Liver (tissue), 9 donors: ENCODE data around the gene TMEM260. TPM values are rescaled to one million over a fixed set of nuclear protein-coding genes. Genes with fewer than 3 reads are reported as not detected.

Source experiments
- DNase-seq: peaks from one replicate; pipeline ENCODE4 v3.0.0-alpha.2; 2017; ENCODE audit warnings: low spot score
- H3K27ac ChIP-seq, 2 donors: one replicate each; pipeline ENCODE4 v1.7.0; 2013; ENCODE audit warnings: inconsistent platforms in 2 of 2, low read length in 2 of 2, control low read depth in 1 of 2, low read depth in 1 of 2, mild to moderate bottlenecking in 1 of 2
- H3K27me3 ChIP-seq, 4 donors: one replicate each; pipeline versions ENCODE4 v1.6.1 to v1.7.0; 2013; ENCODE audit warnings: low read length in 3 of 4, inconsistent platforms in 1 of 4, mild to moderate bottlenecking in 1 of 4, moderate library complexity in 1 of 4; ENCODE audit not compliant: control insufficient read depth in 4 of 4, insufficient read depth in 4 of 4
- H3K36me3 ChIP-seq, 4 donors: one replicate each; pipeline versions ENCODE4 v1.6.1 to v1.7.0; 2013; ENCODE audit warnings: low read length in 3 of 4, mild to moderate bottlenecking in 3 of 4, low read depth in 1 of 4, moderate library complexity in 1 of 4; ENCODE audit not compliant: control insufficient read depth in 4 of 4, insufficient read depth in 3 of 4
- H3K4me1 ChIP-seq, 4 donors: one replicate each; pipeline versions ENCODE4 v1.6.1 to v1.7.0; 2013; ENCODE audit warnings: low read length in 3 of 4, mild to moderate bottlenecking in 3 of 4, moderate library complexity in 1 of 4; ENCODE audit not compliant: control insufficient read depth in 4 of 4, insufficient read depth in 4 of 4
- H3K4me3 ChIP-seq, 3 donors: one replicate each; pipeline versions ENCODE4 v1.6.1 to v1.7.0; 2013; ENCODE audit warnings: low read length in 3 of 3, control low read depth in 1 of 3, low read depth in 1 of 3, mild to moderate bottlenecking in 1 of 3
- H3K9ac ChIP-seq, 2 donors: one replicate each; pipeline ENCODE4 v1.7.0; 2013; ENCODE audit warnings: low read length in 2 of 2, mild to moderate bottlenecking in 2 of 2, moderate library complexity in 2 of 2, control low read depth in 1 of 2, low read depth in 1 of 2
- H3K9me3 ChIP-seq, 4 donors: one replicate each; pipeline versions ENCODE4 v1.6.1 to v1.7.0; 2013; ENCODE audit warnings: low read length in 3 of 4; ENCODE audit not compliant: control insufficient read depth in 4 of 4
- ATF3 ChIP-seq: IDR thresholded peaks from 2 replicates; pipeline ENCODE4 v1.6.1; 2016; ENCODE audit warnings: antibody characterized with exemption
- CTCF ChIP-seq: fragments of 150-350 bp; IDR thresholded peaks from 2 replicates; pipeline ENCODE4 v1.5.1; 2017; ENCODE audit warnings: improper control_type of control experiment, low read depth, low read length; ENCODE audit not compliant: missing input control
- EGR1 ChIP-seq, 2 donors: IDR thresholded peaks; 2 replicates each; pipeline ENCODE4 v1.6.1; 2016 to 2018; ENCODE audit warnings: antibody characterized with exemption in 2 of 2, low read depth in 2 of 2
- FOXA1 ChIP-seq: IDR thresholded peaks from 2 replicates; pipeline ENCODE4 v1.6.1; 2016; ENCODE audit warnings: antibody characterized with exemption
- FOXA2 ChIP-seq: IDR thresholded peaks from 2 replicates; pipeline ENCODE4 v1.6.1; 2016; ENCODE audit warnings: antibody characterized with exemption
- GABPA ChIP-seq, 2 donors: IDR thresholded peaks in 1 of 2; conservative IDR thresholded peaks in 1 of 2; 2 replicates each; pipeline ENCODE4 v1.6.1; 2016; ENCODE audit warnings: antibody characterized with exemption in 2 of 2, mild to moderate bottlenecking in 1 of 2, moderate library complexity in 1 of 2
- HNF4A ChIP-seq, 2 donors: conservative IDR thresholded peaks; 2 replicates each; pipeline ENCODE4 v1.6.1; 2016; ENCODE audit warnings: antibody characterized with exemption in 2 of 2, mild to moderate bottlenecking in 2 of 2
- HNF4G ChIP-seq: IDR thresholded peaks from 2 replicates; pipeline ENCODE4 v1.6.1; 2016; ENCODE audit warnings: antibody characterized with exemption
- JUND ChIP-seq, 2 donors: IDR thresholded peaks; 2 replicates each; pipeline ENCODE4 v1.6.1; 2016; ENCODE audit warnings: antibody characterized with exemption in 2 of 2
- MAX ChIP-seq: IDR thresholded peaks from 2 replicates; pipeline ENCODE4 v1.6.1; 2016; ENCODE audit warnings: antibody characterized with exemption
- NR2F2 ChIP-seq: IDR thresholded peaks from 2 replicates; pipeline ENCODE4 v1.6.1; 2016; ENCODE audit warnings: antibody characterized with exemption
- RXRA ChIP-seq, 2 donors: IDR thresholded peaks; 2 replicates each; pipeline ENCODE4 v1.6.1; 2017 to 2018; ENCODE audit warnings: antibody characterized with exemption in 2 of 2, mild to moderate bottlenecking in 1 of 2
- TAF1 ChIP-seq: conservative IDR thresholded peaks from 2 replicates; pipeline ENCODE4 v1.6.1; 2016; ENCODE audit warnings: antibody characterized with exemption, mild to moderate bottlenecking
- YY1 ChIP-seq: IDR thresholded peaks from 2 replicates; pipeline ENCODE4 v1.6.1; 2016; ENCODE audit warnings: antibody characterized with exemption, mild to moderate bottlenecking
- ZBTB33 ChIP-seq: IDR thresholded peaks from 2 replicates; pipeline ENCODE4 v1.6.1; 2016; ENCODE audit warnings: antibody characterized with exemption
- WGBS: extraction: QIAGEN DNeasy Blood & Tissue Kit; methylation state at CpG from one replicate; pipeline ENCODE4 v1.1.7; 2013; 5-methylcytosine and 5-hydroxymethylcytosine counted together
- polyA plus RNA-seq, 2 donors: library from polyadenylated mRNA; stranded (reverse) in 1 of 2; unstranded in 1 of 2; fragments of 200-250 nt in 1 of 2; fragments of >200 nt in 1 of 2; fragmentation: Nextera tagmentation in 1 of 2; extraction: Ambion mirVana in 1 of 2; gene quantifications; one replicate each; pipeline versions ENCODE4 v1.2.1 to v1.2.3, GENCODE V29; 2013 to 2015
- total RNA-seq, 2 donors: library from RNA; depleted of rRNA; stranded (reverse); fragments of >200 nt; gene quantifications; one replicate each; pipeline ENCODE4 v1.2.3, GENCODE V29; 2014
- donor health status: healthy.
- donor health status: healthy.
- donor health status: healthy.
- donor health status: healthy.
- donor health status: healthy.

TMEM260 gene
- total and polyA plus RNA-seq, 4 donors, result 4.9 to 11.6 (median 9.0) TPM

GRCh38 chr14:56650979-56651378, 71.4 kb downstream of the TMEM260 start:
- TF ChIP-seq NR2F2 (no peak), FOXA2 (no peak), GABPA (IDR thresholded peaks at IDR 0.05 in 1 of 2, conservative IDR thresholded peaks at IDR 0.05 in 1 of 2) (no peak), YY1 (no peak), HNF4G (no peak), FOXA1 (no peak), ZBTB33 (no peak), MAX (no peak), JUND (IDR thresholded peaks at IDR 0.05) (no peak), TAF1 (no peak), ATF3 (no peak), HNF4A (conservative IDR thresholded peaks at IDR 0.05) (no peak), EGR1 (IDR thresholded peaks at IDR 0.05; ENCODE audit: low read depth in 2 of 2) (no peak)
- Histone ChIP-seq H3K36me3 (peaks cover 0 to 4% (median 3%) of the 10 kb centered on the region in 4 donors), H3K9ac (no peak overlapping the region), H3K4me3 (no peak overlapping the region), H3K27me3 (no peaks in the 10 kb centered on the region), H3K9me3 (no peaks in the 10 kb centered on the region), H3K4me1 (peaks cover 0 to 6% (median 2%) of the 10 kb centered on the region in 4 donors), H3K27ac (no peak overlapping the region)
- DNase-seq, result no peak

GRCh38 chr14:56657604-56658003, 78.0 kb downstream of the TMEM260 start:
- H3K9ac ChIP-seq, result no peak overlapping the region
- H3K27ac ChIP-seq, result no peak overlapping the region
- no peak for DNase-seq
- no peaks in the 10 kb centered on the region for H3K27me3 ChIP-seq
- no peaks in the 10 kb centered on the region for H3K36me3 ChIP-seq
- peaks cover 0 to 11% (median 4%) of the 10 kb centered on the region in 4 donors for H3K4me1 ChIP-seq
- WGBS, result 79% methylated on average over 2 of the region's 2 CpGs
- H3K4me3 ChIP-seq, result no peak overlapping the region
- H3K9me3 ChIP-seq, result no peaks in the 10 kb centered on the region
- TF ChIP-seq HNF4A (conservative IDR thresholded peaks at IDR 0.05), result no peak
- TF ChIP-seq CTCF, result no peak
- TF ChIP-seq EGR1 (IDR thresholded peaks at IDR 0.05; ENCODE audit: low read depth in 2 of 2), result no peak

GRCh38 chr14:56659378-56659777, 79.8 kb downstream of the TMEM260 start:
- Histone ChIP-seq H3K27me3 (no peaks in the 10 kb centered on the region), H3K4me3 (no peak overlapping the region), H3K27ac (no peak overlapping the region), H3K36me3 (no peaks in the 10 kb centered on the region), H3K9ac (no peak overlapping the region), H3K4me1 (peaks cover 0 to 11% (median 4%) of the 10 kb centered on the region in 4 donors), H3K9me3 (no peaks in the 10 kb centered on the region)
- no peak for TF ChIP-seq RXRA (IDR thresholded peaks at IDR 0.05)
- WGBS, result 60% methylated on average over 8 of the region's 8 CpGs
- DNase-seq, result no peak
